ENCODE measurements around the gene COQ10A. TPM values are rescaled to one million over a fixed set of nuclear protein-coding genes. Genes with fewer than 3 reads are reported as not detected.

COQ10A gene
- polyA plus RNA-seq, 1 experiment, result 15.6 TPM

GRCh38 chr12:56248711-56249110, 18.0 kb upstream of the COQ10A start:
- no peak overlapping the region for H3K4me3 ChIP-seq (ENCODE audit: low read depth, low read length)
- no peaks in the 10 kb centered on the region for H3K27me3 ChIP-seq (ENCODE audit: control insufficient read depth, insufficient read depth, low read length)
- CTCF ChIA-PET, result interaction anchor here (1.2 kb wide), 2 partner anchors 9 to 10 kb away, joined by 3 read pairs; no protein-coding TSS in a partner anchor
- no peak for DNase-seq (ENCODE audit: low read depth, low spot score)
- POLR2A ChIA-PET, result interaction anchor here (1.1 to 2.0 kb wide), 2 partner anchors 27 to 67 kb away, joined by 4 read pairs; partner anchors contain the start of genes CNPY2 and RNF41
- no peak overlapping the region for H3K27ac ChIP-seq (ENCODE audit: low read depth, low read length)
- H3K9me3 ChIP-seq (ENCODE audit: control insufficient read depth, insufficient read depth, low read length), result no peaks in the 10 kb centered on the region; the same call in 1 of the 2 replicates
- no peak for TF ChIP-seq CTCF (IDR thresholded peaks at IDR 0.05; ENCODE audit: low read depth, low read length)

DNA sequence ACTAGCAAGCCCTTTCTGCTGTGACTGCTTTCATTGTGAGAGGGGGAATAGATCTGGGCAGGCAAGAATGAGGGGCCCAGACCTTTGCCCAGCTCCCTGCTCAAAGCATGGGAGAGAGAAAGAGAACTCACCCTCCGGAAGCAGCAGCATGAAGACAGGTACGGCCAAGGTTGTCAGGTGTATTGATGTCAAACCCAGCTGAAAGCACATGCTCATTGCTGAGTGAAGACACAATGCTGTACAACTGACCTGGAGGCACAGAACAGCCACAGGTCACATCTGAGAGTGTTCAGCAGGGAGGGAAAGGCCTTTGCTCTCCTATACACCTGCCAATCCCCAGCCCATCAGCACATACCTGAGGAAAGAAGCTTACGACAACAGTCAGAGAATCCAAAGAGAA, 14.1 kb upstream of the COQ10A start:
- ChIA-PET POLR2A (no interaction called here), CTCF (interaction anchor here (0.9 kb wide), 1 partner anchor 30 kb away, joined by 3 read pairs; no protein-coding TSS in a partner anchor)
- Histone ChIP-seq H3K9me3 (ENCODE audit: control insufficient read depth, insufficient read depth, low read length) (no peaks in the 10 kb centered on the region; the same call in 1 of the 2 replicates), H3K27ac (ENCODE audit: low read depth, low read length) (no peak overlapping the region), H3K27me3 (ENCODE audit: control insufficient read depth, insufficient read depth, low read length) (no peaks in the 10 kb centered on the region), H3K4me3 (ENCODE audit: low read depth, low read length) (no peak overlapping the region)
- no peak for DNase-seq (ENCODE audit: low read depth, low spot score)
- no peak for TF ChIP-seq CTCF (IDR thresholded peaks at IDR 0.05; ENCODE audit: low read depth, low read length)

DNA sequence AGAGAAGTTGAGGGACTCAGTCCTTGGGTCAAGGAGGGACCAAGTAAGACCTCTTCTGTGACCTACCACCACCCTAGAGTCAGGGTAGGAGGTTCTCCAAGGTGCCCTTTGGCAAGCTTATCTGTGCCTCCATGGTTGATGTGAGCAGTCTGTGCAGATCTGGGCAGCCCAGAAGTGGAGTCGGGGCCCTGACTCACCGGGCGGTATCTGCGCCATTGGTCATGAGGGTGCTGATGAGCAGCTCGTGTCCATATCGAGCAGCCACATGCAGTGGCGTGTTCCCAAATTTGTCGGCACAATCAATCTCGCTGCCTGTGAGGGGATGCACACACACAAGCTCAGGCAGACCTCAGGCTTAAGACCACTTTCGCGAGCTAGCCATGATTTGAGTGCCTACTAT, 13.7 kb upstream of the COQ10A start:
- no peaks in the 10 kb centered on the region for H3K27me3 ChIP-seq (ENCODE audit: control insufficient read depth, insufficient read depth, low read length)
- CTCF ChIA-PET, result interaction anchor here (0.9 kb wide), 1 partner anchor 30 kb away, joined by 3 read pairs; no protein-coding TSS in a partner anchor
- H3K4me3 ChIP-seq (ENCODE audit: low read depth, low read length), result no peak overlapping the region
- H3K9me3 ChIP-seq (ENCODE audit: control insufficient read depth, insufficient read depth, low read length), result no peaks in the 10 kb centered on the region; the same call in 1 of the 2 replicates
- POLR2A ChIA-PET, result no interaction called here
- no peak overlapping the region for H3K27ac ChIP-seq (ENCODE audit: low read depth, low read length)
- DNase-seq (ENCODE audit: low read depth, low spot score), result no peak
- no peak for TF ChIP-seq CTCF (IDR thresholded peaks at IDR 0.05; ENCODE audit: low read depth, low read length)

DNA sequence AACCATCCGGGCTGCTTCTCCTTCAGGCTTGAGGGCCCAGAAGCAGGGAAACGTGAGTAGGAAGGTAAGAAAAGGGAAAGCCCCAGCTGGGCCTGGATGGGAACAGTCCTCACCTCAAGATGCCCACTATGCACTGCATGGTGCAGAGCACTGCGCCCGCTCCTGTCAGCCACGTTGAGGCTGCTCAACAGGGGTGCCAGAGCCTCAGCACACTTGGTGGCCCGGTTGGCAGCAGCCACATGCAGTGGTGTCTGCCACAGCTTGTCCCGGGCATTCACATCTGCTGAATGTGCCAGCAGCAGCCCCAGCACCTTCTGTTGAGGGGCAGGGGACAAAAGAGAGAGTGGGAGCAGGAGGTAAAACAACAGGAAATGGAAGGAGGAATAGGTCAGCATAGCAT, 11.1 kb upstream of the COQ10A start:
- no peak overlapping the region for H3K4me3 ChIP-seq (ENCODE audit: low read depth, low read length)
- DNase-seq (ENCODE audit: low read depth, low spot score), result no peak
- no peak for TF ChIP-seq CTCF (IDR thresholded peaks at IDR 0.05; ENCODE audit: low read depth, low read length)
- CTCF ChIA-PET, result interaction anchor here (1.4 to 4.0 kb wide), 2 partner anchors 11 to 33 kb away, joined by 4 to 23 read pairs; partner anchors contain the start of gene COQ10A
- POLR2A ChIA-PET, result no interaction called here
- H3K9me3 ChIP-seq (ENCODE audit: control insufficient read depth, insufficient read depth, low read length), result no peaks in the 10 kb centered on the region; the same call in 1 of the 2 replicates
- H3K27ac ChIP-seq (ENCODE audit: low read depth, low read length), result no peak overlapping the region
- no peaks in the 10 kb centered on the region for H3K27me3 ChIP-seq (ENCODE audit: control insufficient read depth, insufficient read depth, low read length)

GRCh38 chr12:56256326-56256960, 10.3 kb upstream of the COQ10A start:
- Histone ChIP-seq H3K4me3 (ENCODE audit: low read depth, low read length) (peak overlapping the region; percentile 77), H3K27me3 (ENCODE audit: control insufficient read depth, insufficient read depth, low read length) (no peaks in the 10 kb centered on the region), H3K9me3 (ENCODE audit: control insufficient read depth, insufficient read depth, low read length) (no peaks in the 10 kb centered on the region; the same call in 1 of the 2 replicates), H3K27ac (ENCODE audit: low read depth, low read length) (peak overlapping the region; percentile 31)
- ChIA-PET POLR2A (interaction anchor here (0.5 to 0.8 kb wide), 4 partner anchors 10 to 94 kb away, joined by 3 to 7 read pairs (median 4); partner anchors contain the start of gene COQ10A), CTCF (interaction anchor here (0.7 to 4.0 kb wide), 6 partner anchors 9 to 137 kb away, joined by 3 to 23 read pairs (median 4); partner anchors contain the start of genes COQ10A and SMARCC2)
- no peak for DNase-seq (ENCODE audit: low read depth, low spot score)
- peak; percentile 22; the same call in 1 of the 2 replicates for TF ChIP-seq CTCF (IDR thresholded peaks at IDR 0.05; ENCODE audit: low read depth, low read length)

Measured in AG04450 (cell line).